Sigmoid colon (tissue), 3 donors: ENCODE measurements around the gene AMPD1.

Experiments
- POLR2A ChIP-seq, 2 donors: fragments of 450-650 bp; IDR thresholded peaks; one replicate each; pipeline ENCODE4 v1.6.1; 2016; ENCODE audit warnings: antibody characterized with exemption in 2 of 2, mild to moderate bottlenecking in 2 of 2, moderate library complexity in 2 of 2
- TF ChIP-seq, protein P1 (sequence below), 4 experiments: fragments of 450-650 bp in 3 of 4; fragments of 200-600 bp in 1 of 4; IDR thresholded peaks; one replicate each; pipeline ENCODE4 v1.5.1; 2016 to 2019; ENCODE audit warnings: antibody characterized with exemption in 4 of 4, mild to moderate bottlenecking in 3 of 4, moderate library complexity in 2 of 4

DNA sequence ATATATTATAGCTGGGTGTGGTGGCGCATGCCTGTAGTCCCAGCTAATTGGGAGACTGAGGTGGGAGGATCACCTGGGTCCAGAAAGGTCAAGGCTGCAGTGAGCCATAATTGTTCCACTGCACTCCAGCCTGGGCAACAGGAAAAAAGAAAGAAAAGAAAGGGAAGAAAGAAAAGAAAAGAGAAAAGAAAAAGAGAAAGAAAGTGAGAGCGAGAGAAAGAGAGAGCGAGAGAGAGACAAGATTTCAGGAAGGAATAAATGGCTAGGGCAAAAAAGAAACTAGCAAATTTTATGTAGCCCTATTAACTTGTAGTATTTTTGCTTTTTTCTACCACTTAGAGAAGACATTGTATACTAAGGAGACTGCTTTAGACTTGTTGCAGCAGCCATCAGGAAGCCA lies 15.0 kb upstream of the AMPD1 start:
- no peak for TF ChIP-seq POLR2A (IDR thresholded peaks at IDR 0.05)
- TF ChIP-seq, protein P1, sequence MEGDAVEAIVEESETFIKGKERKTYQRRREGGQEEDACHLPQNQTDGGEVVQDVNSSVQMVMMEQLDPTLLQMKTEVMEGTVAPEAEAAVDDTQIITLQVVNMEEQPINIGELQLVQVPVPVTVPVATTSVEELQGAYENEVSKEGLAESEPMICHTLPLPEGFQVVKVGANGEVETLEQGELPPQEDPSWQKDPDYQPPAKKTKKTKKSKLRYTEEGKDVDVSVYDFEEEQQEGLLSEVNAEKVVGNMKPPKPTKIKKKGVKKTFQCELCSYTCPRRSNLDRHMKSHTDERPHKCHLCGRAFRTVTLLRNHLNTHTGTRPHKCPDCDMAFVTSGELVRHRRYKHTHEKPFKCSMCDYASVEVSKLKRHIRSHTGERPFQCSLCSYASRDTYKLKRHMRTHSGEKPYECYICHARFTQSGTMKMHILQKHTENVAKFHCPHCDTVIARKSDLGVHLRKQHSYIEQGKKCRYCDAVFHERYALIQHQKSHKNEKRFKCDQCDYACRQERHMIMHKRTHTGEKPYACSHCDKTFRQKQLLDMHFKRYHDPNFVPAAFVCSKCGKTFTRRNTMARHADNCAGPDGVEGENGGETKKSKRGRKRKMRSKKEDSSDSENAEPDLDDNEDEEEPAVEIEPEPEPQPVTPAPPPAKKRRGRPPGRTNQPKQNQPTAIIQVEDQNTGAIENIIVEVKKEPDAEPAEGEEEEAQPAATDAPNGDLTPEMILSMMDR (IDR thresholded peaks at IDR 0.05) = no peak
